Fibroblast of lung (primary cell): ENCODE measurements around the gene RBP7. TPM values are rescaled to one million over a fixed set of nuclear protein-coding genes. Genes with fewer than 3 reads are reported as not detected.

Source experiments
- DNase-seq, 2 donors: peaks; one replicate each; pipeline versions ENCODE4 v3.0.0 to v3.0.0-alpha.2; 2010; ENCODE audit warnings: low read depth in 2 of 2
- H2AFZ ChIP-seq: 2 replicates; pipeline ENCODE4 v1.5.1; 2012; ENCODE audit warnings: low read length, control low read depth, inconsistent platforms
- H3K27ac ChIP-seq: 2 replicates; pipeline ENCODE4 v1.5.1; 2011; ENCODE audit warnings: low read length, control low read depth; ENCODE audit not compliant: insufficient read depth
- H3K27me3 ChIP-seq: 2 replicates; pipeline ENCODE4 v1.5.1; 2011; ENCODE audit warnings: mild to moderate bottlenecking, low read length; ENCODE audit not compliant: control insufficient read depth, insufficient read depth
- H3K36me3 ChIP-seq: 2 replicates; pipeline ENCODE4 v1.5.1; 2011; ENCODE audit warnings: low read length; ENCODE audit not compliant: control insufficient read depth, insufficient read depth
- H3K4me1 ChIP-seq: 2 replicates; pipeline ENCODE4 v1.5.1; 2011; ENCODE audit warnings: low read length; ENCODE audit not compliant: control insufficient read depth, insufficient read depth; ENCODE audit errors: extremely low read depth
- H3K4me2 ChIP-seq: 2 replicates; pipeline ENCODE4 v1.5.1; 2011; ENCODE audit warnings: low read length, control low read depth; ENCODE audit not compliant: insufficient read depth; ENCODE audit errors: extremely low read depth
- H3K4me3 ChIP-seq, 4 experiments: fragments of 200-600 bp in 1 of 4; sonication (generic) in 1 of 4; replicated peaks in 1 of 4; 2 replicates each; pipeline ENCODE4 v1.5.1; 2011 to 2016; ENCODE audit warnings: low read length in 4 of 4, low read depth in 3 of 4, mild to moderate bottlenecking in 3 of 4, control low read depth in 2 of 4, inconsistent platforms in 1 of 4, mixed read lengths in 1 of 4; ENCODE audit not compliant: insufficient read depth in 1 of 4; ENCODE audit errors: control extremely low read depth in 1 of 4
- H3K79me2 ChIP-seq: 2 replicates; pipeline ENCODE4 v1.5.1; 2012; ENCODE audit warnings: mild to moderate bottlenecking, low read length, inconsistent platforms; ENCODE audit not compliant: control insufficient read depth, insufficient read depth
- H3K9ac ChIP-seq: 2 replicates; pipeline ENCODE4 v1.5.1; 2011; ENCODE audit warnings: mild to moderate bottlenecking, low read length, control low read depth; ENCODE audit not compliant: insufficient read depth
- H3K9me3 ChIP-seq: 2 replicates; pipeline ENCODE4 v1.5.1; 2012; ENCODE audit warnings: low read depth, low read length; ENCODE audit not compliant: control insufficient read depth, insufficient read depth
- H4K20me1 ChIP-seq: 2 replicates; pipeline ENCODE4 v1.5.1; 2011; ENCODE audit warnings: low read length; ENCODE audit not compliant: control insufficient read depth, insufficient read depth; ENCODE audit errors: extremely low read depth
- EZH2 ChIP-seq: IDR thresholded peaks from 2 replicates; pipeline ENCODE4 v1.5.1; 2012; ENCODE audit warnings: low read length, control low read depth, mild to moderate bottlenecking; ENCODE audit errors: missing control alignments
- polyA plus RNA-seq, 2 donors: library from polyadenylated mRNA; depleted of rRNA in 1 of 2; stranded (reverse) in 1 of 2; unstranded in 1 of 2; fragments of >200 nt; gene quantifications; 2 replicates each; pipeline ENCODE4 v1.2.1, GENCODE V29; 2011 to 2012; ENCODE audit warnings: missing spikeins in 1 of 2
- total RNA-seq: library from RNA; depleted of rRNA; stranded (reverse); fragments of >200 nt; gene quantifications from 2 replicates; pipeline ENCODE4 v1.2.1, GENCODE V29; 2014
- TF ChIP-seq, protein P1 (sequence below), 2 donors: IDR thresholded peaks in 1 of 2; conservative IDR thresholded peaks in 1 of 2; 1 replicate in 1 of 2; 2 replicates in 1 of 2; pipeline ENCODE4 v1.5.1; 2011 to 2012; ENCODE audit warnings: low read length in 2 of 2, control low read depth in 1 of 2, inconsistent platforms in 1 of 2, low read depth in 1 of 2, mild to moderate bottlenecking in 1 of 2

The RBP7 gene
- total and polyA plus RNA-seq, 2 donors (not counting 1 experiment from before 2014, with no cell fraction given): not detected

DNA sequence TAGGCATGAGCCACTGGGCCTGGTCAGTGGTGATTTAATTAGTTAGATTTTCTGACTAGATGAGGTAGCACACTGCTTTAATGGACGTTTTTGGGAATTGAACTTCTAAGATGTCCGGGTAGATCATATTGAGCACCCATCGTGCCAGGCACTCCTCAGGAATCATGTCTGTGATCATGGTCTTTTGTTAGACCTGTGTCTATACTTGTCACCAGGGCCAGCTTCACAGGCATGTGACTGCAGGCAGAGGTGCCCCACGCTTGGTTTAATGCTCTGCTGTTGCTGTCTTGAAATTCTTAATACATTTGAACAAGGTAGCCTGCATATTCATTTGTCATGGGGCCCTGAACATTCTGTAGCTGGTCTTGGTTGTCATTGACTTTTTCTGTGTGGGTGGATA is 55.3 kb downstream of the RBP7 start:
- TF ChIP-seq EZH2: no peak
- TF ChIP-seq, protein P1, sequence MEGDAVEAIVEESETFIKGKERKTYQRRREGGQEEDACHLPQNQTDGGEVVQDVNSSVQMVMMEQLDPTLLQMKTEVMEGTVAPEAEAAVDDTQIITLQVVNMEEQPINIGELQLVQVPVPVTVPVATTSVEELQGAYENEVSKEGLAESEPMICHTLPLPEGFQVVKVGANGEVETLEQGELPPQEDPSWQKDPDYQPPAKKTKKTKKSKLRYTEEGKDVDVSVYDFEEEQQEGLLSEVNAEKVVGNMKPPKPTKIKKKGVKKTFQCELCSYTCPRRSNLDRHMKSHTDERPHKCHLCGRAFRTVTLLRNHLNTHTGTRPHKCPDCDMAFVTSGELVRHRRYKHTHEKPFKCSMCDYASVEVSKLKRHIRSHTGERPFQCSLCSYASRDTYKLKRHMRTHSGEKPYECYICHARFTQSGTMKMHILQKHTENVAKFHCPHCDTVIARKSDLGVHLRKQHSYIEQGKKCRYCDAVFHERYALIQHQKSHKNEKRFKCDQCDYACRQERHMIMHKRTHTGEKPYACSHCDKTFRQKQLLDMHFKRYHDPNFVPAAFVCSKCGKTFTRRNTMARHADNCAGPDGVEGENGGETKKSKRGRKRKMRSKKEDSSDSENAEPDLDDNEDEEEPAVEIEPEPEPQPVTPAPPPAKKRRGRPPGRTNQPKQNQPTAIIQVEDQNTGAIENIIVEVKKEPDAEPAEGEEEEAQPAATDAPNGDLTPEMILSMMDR (conservative IDR thresholded peaks at IDR 0.05 in 1 of 2, IDR thresholded peaks at IDR 0.05 in 1 of 2; ENCODE audit: low read depth in 1 of 2, low read length in 2 of 2): no peak
- H3K4me1 ChIP-seq: no peaks in the 10 kb centered on the region
- no peak overlapping the region for H2AFZ ChIP-seq
- H3K79me2 ChIP-seq: peaks cover 24% of the 10 kb centered on the region
- H3K36me3 ChIP-seq: no peaks in the 10 kb centered on the region
- H3K9ac ChIP-seq: no peak overlapping the region
- H4K20me1 ChIP-seq: no peaks in the 10 kb centered on the region
- H3K27ac ChIP-seq: no peak overlapping the region
- H3K27me3 ChIP-seq: no peaks in the 10 kb centered on the region
- H3K4me3 ChIP-seq: no peak overlapping the region
- H3K9me3 ChIP-seq: no peaks in the 10 kb centered on the region
- no peak for DNase-seq
- no peak overlapping the region for H3K4me2 ChIP-seq

DNA sequence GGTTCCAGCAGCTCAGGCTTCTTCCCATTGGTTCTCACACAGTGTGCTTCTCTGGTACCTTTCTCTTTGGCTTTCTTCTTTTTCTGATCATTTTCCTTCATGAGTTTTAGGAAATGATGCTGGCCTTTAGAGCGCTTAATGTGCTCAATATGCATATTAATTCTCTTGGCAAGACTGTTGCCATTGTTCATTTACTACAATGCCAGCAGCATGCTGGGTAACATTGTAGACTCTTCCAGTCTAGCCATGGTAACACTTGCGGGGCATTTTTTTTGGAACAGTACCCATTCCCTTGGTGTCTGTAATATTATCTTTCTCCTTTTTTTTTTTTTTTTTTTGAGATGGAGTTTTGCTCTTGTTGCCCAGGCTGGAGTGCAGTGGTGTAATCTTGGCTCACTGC is 57.4 kb downstream of the RBP7 start:
- H2AFZ ChIP-seq: no peak overlapping the region
- no peak overlapping the region for H3K4me3 ChIP-seq
- H3K27me3 ChIP-seq: no peaks in the 10 kb centered on the region
- DNase-seq: no peak
- H3K79me2 ChIP-seq: peaks cover 24% of the 10 kb centered on the region
- no peak overlapping the region for H3K4me2 ChIP-seq
- H3K9me3 ChIP-seq: no peaks in the 10 kb centered on the region
- H3K36me3 ChIP-seq: no peaks in the 10 kb centered on the region
- peaks cover 2% of the 10 kb centered on the region for H3K4me1 ChIP-seq
- TF ChIP-seq, protein P1 (conservative IDR thresholded peaks at IDR 0.05 in 1 of 2, IDR thresholded peaks at IDR 0.05 in 1 of 2; ENCODE audit: low read depth in 1 of 2, low read length in 2 of 2): no peak
- no peak for TF ChIP-seq EZH2
- H4K20me1 ChIP-seq: peaks cover 2% of the 10 kb centered on the region
- H3K9ac ChIP-seq: no peak overlapping the region
- no peak overlapping the region for H3K27ac ChIP-seq

DNA sequence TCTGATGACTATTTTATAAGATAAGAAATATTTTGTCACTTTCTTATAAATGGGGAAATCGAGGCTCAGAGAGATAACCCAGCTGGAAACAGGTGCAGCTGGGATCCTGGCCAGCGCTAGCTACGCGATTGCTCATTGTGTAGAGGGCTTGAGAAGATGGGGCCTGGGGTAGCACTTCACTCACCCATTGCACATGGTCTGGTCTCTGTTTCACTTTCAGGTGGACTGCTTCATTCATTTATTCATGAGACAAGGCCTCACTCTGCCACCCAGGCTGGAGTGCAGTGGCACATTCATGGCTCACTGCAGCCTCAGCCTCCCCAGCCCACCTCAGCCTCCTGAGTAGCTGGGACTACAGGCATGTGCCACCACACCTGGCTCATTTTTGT is 59.6 kb downstream of the RBP7 start:
- DNase-seq: no peak
- Histone ChIP-seq H3K36me3 (no peaks in the 10 kb centered on the region), H3K27me3 (no peaks in the 10 kb centered on the region), H3K9me3 (no peaks in the 10 kb centered on the region), H2AFZ (no peak overlapping the region), H3K79me2 (peaks cover 27% of the 10 kb centered on the region), H3K27ac (peak overlapping the region; percentile 3), H3K9ac (no peak overlapping the region), H3K4me1 (peaks cover 2% of the 10 kb centered on the region), H3K4me2 (no peak overlapping the region), H4K20me1 (peaks cover 2% of the 10 kb centered on the region), H3K4me3 (no peak overlapping the region)
- no peak for TF ChIP-seq EZH2
- TF ChIP-seq, protein P1 (conservative IDR thresholded peaks at IDR 0.05 in 1 of 2, IDR thresholded peaks at IDR 0.05 in 1 of 2; ENCODE audit: low read depth in 1 of 2, low read length in 2 of 2): no peak
